Activated T-cell treated with anti-CD3 and anti-CD28 coated beads for 24 hours (primary cell): ENCODE measurements around the gene AP2M1.
A peak's percentile ranks its signal among the peaks of the same experiment; 100 is the strongest.

Experiments used
- DNase-seq: peaks from one replicate; pipeline ENCODE4 v3.0.0-alpha.2; 2020; ENCODE audit warnings: low read depth

AP2M1 gene

GRCh38 chr3:184228376-184229137 lies 53.9 kb downstream of the AP2M1 start:
- no peak for DNase-seq

GRCh38 chr3:184229394-184230080 lies 54.9 kb downstream of the AP2M1 start, which contains the start of gene VWA5B2:
Gene VWA5B2, plus strand, starts transcription at chr3:184229585. Its CDS starts 944 bp downstream, at chr3:184230529.
- peak; percentile 59 for DNase-seq

- no peak for DNase-seq
These were observed 55.5 kb downstream of the AP2M1 start for GRCh38 chr3:184230081-184230602.

- no peak for DNase-seq
These were observed 56.2 kb downstream of the AP2M1 start for GRCh38 chr3:184230603-184231528.

GRCh38 chr3:184231671-184232070 lies 57.0 kb downstream of the AP2M1 start:
- no peak for DNase-seq

GRCh38 chr3:184233127-184233843 lies 58.6 kb downstream of the AP2M1 start:
- DNase-seq, result no peak
